Liver (tissue), 9 donors: ENCODE data around the gene KIFC3. TPM values are rescaled to one million over a fixed set of nuclear protein-coding genes. Genes with fewer than 3 reads are reported as not detected.
"Not testable (repeated sequence)": the region's sequence is repeated elsewhere in the genome, so short reads cannot be mapped to it uniquely, and the experiment has no call there.

Source experiments
- DNase-seq: peaks from one replicate; pipeline ENCODE4 v3.0.0-alpha.2; 2017; ENCODE audit warnings: low spot score
- H3K27ac ChIP-seq, 2 donors: one replicate each; pipeline ENCODE4 v1.7.0; 2013; ENCODE audit warnings: inconsistent platforms in 2 of 2, low read length in 2 of 2, control low read depth in 1 of 2, low read depth in 1 of 2, mild to moderate bottlenecking in 1 of 2
- H3K27me3 ChIP-seq, 4 donors: one replicate each; pipeline versions ENCODE4 v1.6.1 to v1.7.0; 2013; ENCODE audit warnings: low read length in 3 of 4, inconsistent platforms in 1 of 4, mild to moderate bottlenecking in 1 of 4, moderate library complexity in 1 of 4; ENCODE audit not compliant: control insufficient read depth in 4 of 4, insufficient read depth in 4 of 4
- H3K36me3 ChIP-seq, 4 donors: one replicate each; pipeline versions ENCODE4 v1.6.1 to v1.7.0; 2013; ENCODE audit warnings: low read length in 3 of 4, mild to moderate bottlenecking in 3 of 4, low read depth in 1 of 4, moderate library complexity in 1 of 4; ENCODE audit not compliant: control insufficient read depth in 4 of 4, insufficient read depth in 3 of 4
- H3K4me1 ChIP-seq, 4 donors: one replicate each; pipeline versions ENCODE4 v1.6.1 to v1.7.0; 2013; ENCODE audit warnings: low read length in 3 of 4, mild to moderate bottlenecking in 3 of 4, moderate library complexity in 1 of 4; ENCODE audit not compliant: control insufficient read depth in 4 of 4, insufficient read depth in 4 of 4
- H3K4me3 ChIP-seq, 3 donors: one replicate each; pipeline versions ENCODE4 v1.6.1 to v1.7.0; 2013; ENCODE audit warnings: low read length in 3 of 3, control low read depth in 1 of 3, low read depth in 1 of 3, mild to moderate bottlenecking in 1 of 3
- H3K9ac ChIP-seq, 2 donors: one replicate each; pipeline ENCODE4 v1.7.0; 2013; ENCODE audit warnings: low read length in 2 of 2, mild to moderate bottlenecking in 2 of 2, moderate library complexity in 2 of 2, control low read depth in 1 of 2, low read depth in 1 of 2
- H3K9me3 ChIP-seq, 4 donors: one replicate each; pipeline versions ENCODE4 v1.6.1 to v1.7.0; 2013; ENCODE audit warnings: low read length in 3 of 4; ENCODE audit not compliant: control insufficient read depth in 4 of 4
- ATF3 ChIP-seq: IDR thresholded peaks from 2 replicates; pipeline ENCODE4 v1.6.1; 2016; ENCODE audit warnings: antibody characterized with exemption
- CTCF ChIP-seq: fragments of 150-350 bp; IDR thresholded peaks from 2 replicates; pipeline ENCODE4 v1.5.1; 2017; ENCODE audit warnings: improper control_type of control experiment, low read depth, low read length; ENCODE audit not compliant: missing input control
- EGR1 ChIP-seq, 2 donors: IDR thresholded peaks; 2 replicates each; pipeline ENCODE4 v1.6.1; 2016 to 2018; ENCODE audit warnings: antibody characterized with exemption in 2 of 2, low read depth in 2 of 2
- FOXA2 ChIP-seq: IDR thresholded peaks from 2 replicates; pipeline ENCODE4 v1.6.1; 2016; ENCODE audit warnings: antibody characterized with exemption
- GABPA ChIP-seq, 2 donors: IDR thresholded peaks in 1 of 2; conservative IDR thresholded peaks in 1 of 2; 2 replicates each; pipeline ENCODE4 v1.6.1; 2016; ENCODE audit warnings: antibody characterized with exemption in 2 of 2, mild to moderate bottlenecking in 1 of 2, moderate library complexity in 1 of 2
- HNF4A ChIP-seq, 2 donors: conservative IDR thresholded peaks; 2 replicates each; pipeline ENCODE4 v1.6.1; 2016; ENCODE audit warnings: antibody characterized with exemption in 2 of 2, mild to moderate bottlenecking in 2 of 2
- HNF4G ChIP-seq: IDR thresholded peaks from 2 replicates; pipeline ENCODE4 v1.6.1; 2016; ENCODE audit warnings: antibody characterized with exemption
- JUND ChIP-seq, 2 donors: IDR thresholded peaks; 2 replicates each; pipeline ENCODE4 v1.6.1; 2016; ENCODE audit warnings: antibody characterized with exemption in 2 of 2
- RAD21 ChIP-seq, 2 donors: IDR thresholded peaks; 2 replicates each; pipeline ENCODE4 v1.6.1; 2016; ENCODE audit warnings: antibody characterized with exemption in 2 of 2, mild to moderate bottlenecking in 2 of 2
- REST ChIP-seq: IDR thresholded peaks from 2 replicates; pipeline ENCODE4 v1.6.1; 2016; ENCODE audit warnings: antibody characterized with exemption, mild to moderate bottlenecking
- SP1 ChIP-seq: IDR thresholded peaks from 2 replicates; pipeline ENCODE4 v1.6.1; 2018; ENCODE audit warnings: antibody characterized with exemption, mild to moderate bottlenecking
- TAF1 ChIP-seq: conservative IDR thresholded peaks from 2 replicates; pipeline ENCODE4 v1.6.1; 2016; ENCODE audit warnings: antibody characterized with exemption, mild to moderate bottlenecking
- YY1 ChIP-seq: IDR thresholded peaks from 2 replicates; pipeline ENCODE4 v1.6.1; 2016; ENCODE audit warnings: antibody characterized with exemption, mild to moderate bottlenecking
- ZBTB33 ChIP-seq: IDR thresholded peaks from 2 replicates; pipeline ENCODE4 v1.6.1; 2016; ENCODE audit warnings: antibody characterized with exemption
- WGBS: extraction: QIAGEN DNeasy Blood & Tissue Kit; methylation state at CpG from one replicate; pipeline ENCODE4 v1.1.7; 2013; 5-methylcytosine and 5-hydroxymethylcytosine counted together
- polyA plus RNA-seq, 2 donors: library from polyadenylated mRNA; stranded (reverse) in 1 of 2; unstranded in 1 of 2; fragments of 200-250 nt in 1 of 2; fragments of >200 nt in 1 of 2; fragmentation: Nextera tagmentation in 1 of 2; extraction: Ambion mirVana in 1 of 2; gene quantifications; one replicate each; pipeline versions ENCODE4 v1.2.1 to v1.2.3, GENCODE V29; 2013 to 2015
- total RNA-seq, 2 donors: library from RNA; depleted of rRNA; stranded (reverse); fragments of >200 nt; gene quantifications; one replicate each; pipeline ENCODE4 v1.2.3, GENCODE V29; 2014
- donor health status: healthy.
- donor health status: healthy.
- donor health status: healthy.
- donor health status: healthy.
- donor health status: healthy.

KIFC3 gene
- total and polyA plus RNA-seq, 4 donors = 16.5 to 103 (median 27.4) TPM

GRCh38 chr16:57837305-57838125 is 35.2 kb upstream of the KIFC3 start:
- no peak for DNase-seq
- Histone ChIP-seq H3K27me3 (no peaks in the 10 kb centered on the region), H3K4me1 (peaks cover 2 to 13% (median 8%) of the 10 kb centered on the region in 4 donors), H3K9me3 (no peaks in the 10 kb centered on the region), H3K27ac (no peak overlapping the region), H3K4me3 (no peak overlapping the region), H3K36me3 (no peaks in the 10 kb centered on the region), H3K9ac (no peak overlapping the region)
- WGBS = 92% methylated on average over 10 of the region's 10 CpGs
- TF ChIP-seq REST (no peak), CTCF (no peak), GABPA (IDR thresholded peaks at IDR 0.05 in 1 of 2, conservative IDR thresholded peaks at IDR 0.05 in 1 of 2) (no peak)

- not testable (repeated sequence) for DNase-seq, H3K4me3 ChIP-seq, H3K9ac ChIP-seq, H3K4me1 ChIP-seq, H3K27me3 ChIP-seq, H3K9me3 ChIP-seq, H3K27ac ChIP-seq, H3K36me3 ChIP-seq
- 92% methylated on average over 4 of the region's 4 CpGs for WGBS
Observed at GRCh38 chr16:57835439-57835838, 33.1 kb upstream of the KIFC3 start.

- H3K4me1 ChIP-seq = peaks cover 0 to 5% (median 3%) of the 10 kb centered on the region in 4 donors
- no peak for DNase-seq
- no peaks in the 10 kb centered on the region for H3K36me3 ChIP-seq
- 85% methylated on average over 5 of the region's 5 CpGs for WGBS
- no peak overlapping the region for H3K27ac ChIP-seq
- H3K9ac ChIP-seq = no peak overlapping the region
- no peaks in the 10 kb centered on the region for H3K9me3 ChIP-seq
- H3K4me3 ChIP-seq = no peak overlapping the region
- H3K27me3 ChIP-seq = no peaks in the 10 kb centered on the region
- TF ChIP-seq ZBTB33 (no peak), JUND (IDR thresholded peaks at IDR 0.05) (no peak), CTCF (no peak), HNF4A (conservative IDR thresholded peaks at IDR 0.05) (no peak), YY1 (no peak), ATF3 (no peak), SP1 (no peak), FOXA2 (no peak), HNF4G (no peak), RAD21 (IDR thresholded peaks at IDR 0.05) (no peak), GABPA (IDR thresholded peaks at IDR 0.05 in 1 of 2, conservative IDR thresholded peaks at IDR 0.05 in 1 of 2) (no peak), EGR1 (IDR thresholded peaks at IDR 0.05; ENCODE audit: low read depth in 2 of 2) (no peak), TAF1 (no peak)
Observed at GRCh38 chr16:57834936-57835335, 32.6 kb upstream of the KIFC3 start.
